SK-N-SH treated with all-trans-retinoic acid at 6 μM for 48 hours (cell line): ENCODE results near the gene TACR1.

Source experiments
- ATAC-seq: fragments of 200-7000 bp; cut with Tn5 transposase; 3 replicates; pipeline ENCODE4 v1.9.1; 2020; ENCODE audit warnings: mild to moderate bottlenecking, moderate library complexity
- ARNTL ChIP-seq: fragments of 450-650 bp; formaldehyde crosslinking; IDR thresholded peaks from 2 replicates; pipeline ENCODE4 v1.5.0; 2020; ENCODE audit warnings: low read depth, mild to moderate bottlenecking, moderate library complexity, borderline replicate concordance
- BACH2 ChIP-seq: fragments of 250-450 bp; sonication (Bioruptor Pico); IDR thresholded peaks from 2 replicates; pipeline ENCODE4 v1.9.0; 2021; ENCODE audit warnings: mild to moderate bottlenecking, borderline replicate concordance
- CSDC2 ChIP-seq: fragments of 250-450 bp; sonication (Bioruptor Pico); IDR thresholded peaks from 2 replicates; pipeline ENCODE4 v1.5.0; 2020; ENCODE audit warnings: mild to moderate bottlenecking, moderate library complexity
- CSRNP3 ChIP-seq: fragments of 250-450 bp; sonication (Bioruptor Pico); IDR thresholded peaks from 2 replicates; pipeline ENCODE4 v1.5.1; 2021; ENCODE audit warnings: mild to moderate bottlenecking, moderate library complexity
- ESRRG ChIP-seq: fragments of 250-450 bp; sonication (Bioruptor Pico); IDR thresholded peaks from 2 replicates; pipeline ENCODE4 v1.6.1; 2021; ENCODE audit warnings: mild to moderate bottlenecking
- GLIS3 ChIP-seq: fragments of 250-450 bp; sonication (Bioruptor Pico); IDR thresholded peaks from 2 replicates; pipeline ENCODE4 v1.5.0; 2020; ENCODE audit warnings: mild to moderate bottlenecking, moderate library complexity
- ISL1 ChIP-seq: fragments of 250-450 bp; sonication (Bioruptor Pico); IDR thresholded peaks from 2 replicates; pipeline ENCODE4 v2.1.2; 2022; ENCODE audit warnings: mild to moderate bottlenecking, moderate library complexity
- OSR1 ChIP-seq: fragments of 250-450 bp; sonication (Bioruptor Pico); IDR thresholded peaks from 2 replicates; pipeline ENCODE4 v1.8.0; 2022; ENCODE audit warnings: moderate library complexity, mild to moderate bottlenecking, inconsistent platforms
- PPARA ChIP-seq: fragments of 250-450 bp; sonication (Bioruptor Pico); IDR thresholded peaks from 2 replicates; pipeline ENCODE4 v1.5.0; 2020; ENCODE audit warnings: mild to moderate bottlenecking, borderline replicate concordance
- TOX ChIP-seq: fragments of 250-450 bp; sonication (Bioruptor Pico); IDR thresholded peaks from 2 replicates; pipeline ENCODE4 v1.8.0; 2021; ENCODE audit warnings: mild to moderate bottlenecking, moderate library complexity, borderline replicate concordance
- ZC3H10 ChIP-seq: fragments of 250-450 bp; sonication (Bioruptor Pico); IDR thresholded peaks from 2 replicates; pipeline ENCODE4 v1.5.1; 2021; ENCODE audit warnings: mild to moderate bottlenecking, moderate library complexity
- ZFP3 ChIP-seq: fragments of 250-450 bp; sonication (Bioruptor Pico); IDR thresholded peaks from 2 replicates; pipeline ENCODE4 v1.5.0; 2020; ENCODE audit warnings: mild to moderate bottlenecking, moderate library complexity
- ZFP30 ChIP-seq: fragments of 450-650 bp; formaldehyde crosslinking; IDR thresholded peaks from 2 replicates; pipeline ENCODE4 v1.5.0; 2022; ENCODE audit warnings: mild to moderate bottlenecking, moderate library complexity
- ZNF565 ChIP-seq: fragments of 450-650 bp; formaldehyde crosslinking; conservative IDR thresholded peaks from 2 replicates; pipeline ENCODE4 v1.5.0; 2020; ENCODE audit warnings: low read depth, mild to moderate bottlenecking, moderate library complexity
- ZNF70 ChIP-seq: fragments of 450-650 bp; formaldehyde crosslinking; IDR thresholded peaks from 2 replicates; pipeline ENCODE4 v1.5.0; 2020; ENCODE audit warnings: mild to moderate bottlenecking, moderate library complexity
- TF ChIP-seq, protein P1 (sequence below): fragments of 250-450 bp; sonication (Bioruptor Pico); IDR thresholded peaks from 2 replicates; pipeline ENCODE4 v1.5.1; 2020; ENCODE audit warnings: low read depth, mild to moderate bottlenecking, moderate library complexity
- TF ChIP-seq, protein P2 (sequence below): fragments of 250-450 bp; sonication (Bioruptor Pico); IDR thresholded peaks from 2 replicates; pipeline ENCODE4 v1.8.0; 2020; ENCODE audit warnings: mild to moderate bottlenecking, moderate library complexity, borderline replicate concordance
- TF ChIP-seq, protein P3 (sequence below): fragments of 250-450 bp; sonication (Bioruptor Pico); IDR thresholded peaks from 2 replicates; pipeline ENCODE4 v1.5.0; 2020; ENCODE audit warnings: mild to moderate bottlenecking, moderate library complexity
- TF ChIP-seq, protein P4 (sequence below): fragments of 250-450 bp; sonication (Bioruptor Pico); IDR thresholded peaks from 2 replicates; pipeline ENCODE4 v1.8.0; 2021; ENCODE audit warnings: low read depth, mild to moderate bottlenecking, moderate library complexity, borderline replicate concordance

Gene TACR1

GRCh38 chr2:75088791-75089190 lies 110.5 kb downstream of the TACR1 start:
- TF ChIP-seq, protein P1, sequence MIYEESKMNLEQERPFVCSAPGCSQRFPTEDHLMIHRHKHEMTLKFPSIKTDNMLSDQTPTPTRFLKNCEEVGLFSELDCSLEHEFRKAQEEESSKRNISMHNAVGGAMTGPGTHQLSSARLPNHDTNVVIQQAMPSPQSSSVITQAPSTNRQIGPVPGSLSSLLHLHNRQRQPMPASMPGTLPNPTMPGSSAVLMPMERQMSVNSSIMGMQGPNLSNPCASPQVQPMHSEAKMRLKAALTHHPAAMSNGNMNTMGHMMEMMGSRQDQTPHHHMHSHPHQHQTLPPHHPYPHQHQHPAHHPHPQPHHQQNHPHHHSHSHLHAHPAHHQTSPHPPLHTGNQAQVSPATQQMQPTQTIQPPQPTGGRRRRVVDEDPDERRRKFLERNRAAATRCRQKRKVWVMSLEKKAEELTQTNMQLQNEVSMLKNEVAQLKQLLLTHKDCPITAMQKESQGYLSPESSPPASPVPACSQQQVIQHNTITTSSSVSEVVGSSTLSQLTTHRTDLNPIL (CRISPR knock-in tag): no peak
- TF ChIP-seq ARNTL (CRISPR knock-in tag) (no peak), ZFP3 (no peak), PPARA (no peak), BACH2 (CRISPR knock-in tag) (no peak), ZFP30 (no peak), ZC3H10 (CRISPR knock-in tag) (no peak), TOX (no peak), ZNF70 (no peak), ESRRG (no peak), ZNF565 (CRISPR knock-in tag) (no peak), GLIS3 (CRISPR knock-in tag) (no peak), ISL1 (CRISPR knock-in tag) (no peak), OSR1 (no peak), CSRNP3 (CRISPR knock-in tag) (no peak), CSDC2 (CRISPR knock-in tag) (no peak)
- TF ChIP-seq, protein P2, sequence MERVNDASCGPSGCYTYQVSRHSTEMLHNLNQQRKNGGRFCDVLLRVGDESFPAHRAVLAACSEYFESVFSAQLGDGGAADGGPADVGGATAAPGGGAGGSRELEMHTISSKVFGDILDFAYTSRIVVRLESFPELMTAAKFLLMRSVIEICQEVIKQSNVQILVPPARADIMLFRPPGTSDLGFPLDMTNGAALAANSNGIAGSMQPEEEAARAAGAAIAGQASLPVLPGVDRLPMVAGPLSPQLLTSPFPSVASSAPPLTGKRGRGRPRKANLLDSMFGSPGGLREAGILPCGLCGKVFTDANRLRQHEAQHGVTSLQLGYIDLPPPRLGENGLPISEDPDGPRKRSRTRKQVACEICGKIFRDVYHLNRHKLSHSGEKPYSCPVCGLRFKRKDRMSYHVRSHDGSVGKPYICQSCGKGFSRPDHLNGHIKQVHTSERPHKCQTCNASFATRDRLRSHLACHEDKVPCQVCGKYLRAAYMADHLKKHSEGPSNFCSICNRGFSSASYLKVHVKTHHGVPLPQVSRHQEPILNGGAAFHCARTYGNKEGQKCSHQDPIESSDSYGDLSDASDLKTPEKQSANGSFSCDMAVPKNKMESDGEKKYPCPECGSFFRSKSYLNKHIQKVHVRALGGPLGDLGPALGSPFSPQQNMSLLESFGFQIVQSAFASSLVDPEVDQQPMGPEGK (CRISPR knock-in tag): no peak
- TF ChIP-seq, protein P3, sequence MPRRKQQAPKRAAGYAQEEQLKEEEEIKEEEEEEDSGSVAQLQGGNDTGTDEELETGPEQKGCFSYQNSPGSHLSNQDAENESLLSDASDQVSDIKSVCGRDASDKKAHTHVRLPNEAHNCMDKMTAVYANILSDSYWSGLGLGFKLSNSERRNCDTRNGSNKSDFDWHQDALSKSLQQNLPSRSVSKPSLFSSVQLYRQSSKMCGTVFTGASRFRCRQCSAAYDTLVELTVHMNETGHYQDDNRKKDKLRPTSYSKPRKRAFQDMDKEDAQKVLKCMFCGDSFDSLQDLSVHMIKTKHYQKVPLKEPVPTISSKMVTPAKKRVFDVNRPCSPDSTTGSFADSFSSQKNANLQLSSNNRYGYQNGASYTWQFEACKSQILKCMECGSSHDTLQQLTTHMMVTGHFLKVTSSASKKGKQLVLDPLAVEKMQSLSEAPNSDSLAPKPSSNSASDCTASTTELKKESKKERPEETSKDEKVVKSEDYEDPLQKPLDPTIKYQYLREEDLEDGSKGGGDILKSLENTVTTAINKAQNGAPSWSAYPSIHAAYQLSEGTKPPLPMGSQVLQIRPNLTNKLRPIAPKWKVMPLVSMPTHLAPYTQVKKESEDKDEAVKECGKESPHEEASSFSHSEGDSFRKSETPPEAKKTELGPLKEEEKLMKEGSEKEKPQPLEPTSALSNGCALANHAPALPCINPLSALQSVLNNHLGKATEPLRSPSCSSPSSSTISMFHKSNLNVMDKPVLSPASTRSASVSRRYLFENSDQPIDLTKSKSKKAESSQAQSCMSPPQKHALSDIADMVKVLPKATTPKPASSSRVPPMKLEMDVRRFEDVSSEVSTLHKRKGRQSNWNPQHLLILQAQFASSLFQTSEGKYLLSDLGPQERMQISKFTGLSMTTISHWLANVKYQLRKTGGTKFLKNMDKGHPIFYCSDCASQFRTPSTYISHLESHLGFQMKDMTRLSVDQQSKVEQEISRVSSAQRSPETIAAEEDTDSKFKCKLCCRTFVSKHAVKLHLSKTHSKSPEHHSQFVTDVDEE (CRISPR knock-in tag): no peak
- TF ChIP-seq, protein P4, sequence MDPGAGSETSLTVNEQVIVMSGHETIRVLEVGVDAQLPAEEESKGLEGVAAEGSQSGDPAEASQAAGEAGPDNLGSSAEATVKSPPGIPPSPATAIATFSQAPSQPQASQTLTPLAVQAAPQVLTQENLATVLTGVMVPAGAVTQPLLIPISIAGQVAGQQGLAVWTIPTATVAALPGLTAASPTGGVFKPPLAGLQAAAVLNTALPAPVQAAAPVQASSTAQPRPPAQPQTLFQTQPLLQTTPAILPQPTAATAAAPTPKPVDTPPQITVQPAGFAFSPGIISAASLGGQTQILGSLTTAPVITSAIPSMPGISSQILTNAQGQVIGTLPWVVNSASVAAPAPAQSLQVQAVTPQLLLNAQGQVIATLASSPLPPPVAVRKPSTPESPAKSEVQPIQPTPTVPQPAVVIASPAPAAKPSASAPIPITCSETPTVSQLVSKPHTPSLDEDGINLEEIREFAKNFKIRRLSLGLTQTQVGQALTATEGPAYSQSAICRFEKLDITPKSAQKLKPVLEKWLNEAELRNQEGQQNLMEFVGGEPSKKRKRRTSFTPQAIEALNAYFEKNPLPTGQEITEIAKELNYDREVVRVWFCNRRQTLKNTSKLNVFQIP (CRISPR knock-in tag): no peak
- no peak for ATAC-seq

- ATAC-seq: no peak
Observed at GRCh38 chr2:75087736-75088135, 111.6 kb downstream of the TACR1 start.

More at GRCh38 chr2:75087736-75088135, 111.6 kb downstream of the TACR1 start:
- TF ChIP-seq, protein P3 (CRISPR knock-in tag): no peak
